GM18520 (cell line): ENCODE measurements around the gene SULT1E1.

ENCODE experiments used
- ATAC-seq: cut with Tn5 transposase; IDR thresholded peaks from one replicate; pipeline ENCODE4 v1.9.1; 2021; ENCODE audit not compliant: unreplicated experiment

The SULT1E1 gene

GRCh38 chr4:69860052-69860451 is at the start of gene SULT1E1:
Gene SULT1E1, minus strand, starts transcription at chr4:69860145. Its CDS starts 2,501 bp downstream, at chr4:69857644.
- no peak for ATAC-seq

DNA sequence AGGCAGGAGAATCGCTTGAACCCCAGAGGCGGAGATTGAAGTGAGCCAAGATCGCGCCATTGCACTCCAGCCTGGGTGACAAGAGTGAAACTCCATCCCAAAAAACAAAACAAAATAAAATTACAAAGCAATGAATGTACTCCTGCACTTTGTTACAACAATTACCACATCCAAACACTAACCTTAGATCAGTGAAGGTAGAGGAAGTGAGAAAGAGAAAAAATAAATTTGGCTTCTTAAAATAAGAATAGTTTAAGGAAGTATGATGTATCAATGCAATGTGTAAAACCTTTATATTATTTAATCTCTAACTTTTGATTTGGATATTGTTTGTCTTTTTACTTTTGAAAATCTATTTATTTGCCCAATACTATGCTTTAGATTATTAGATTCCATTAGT is 49.2 kb upstream of the SULT1E1 start:
- no peak for ATAC-seq

DNA sequence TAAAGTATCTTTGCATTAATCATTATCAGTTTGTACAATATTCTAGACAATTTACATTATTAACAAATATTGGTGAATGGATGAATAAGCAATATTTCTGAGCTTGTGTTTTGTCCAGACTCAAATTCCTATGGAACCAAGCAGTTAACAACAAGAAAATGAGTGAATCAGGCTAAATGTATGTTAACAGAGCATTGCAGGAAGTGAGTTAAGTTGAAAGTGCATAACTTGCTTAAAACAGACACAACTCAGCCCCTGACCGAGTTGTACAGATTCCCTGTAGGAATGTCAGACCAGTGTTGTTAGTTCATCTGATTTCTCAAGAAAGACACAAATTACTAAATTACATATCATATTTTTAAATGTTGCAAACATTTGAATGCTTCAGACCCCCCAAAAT is 47.2 kb upstream of the SULT1E1 start:
- ATAC-seq, result no peak

- no peak for ATAC-seq
These were observed 36.7 kb upstream of the SULT1E1 start for GRCh38 chr4:69896530-69897116.

- ATAC-seq, result no peak
These were observed 34.8 kb upstream of the SULT1E1 start for GRCh38 chr4:69894721-69895120.

- ATAC-seq, result no peak
These were observed 34.2 kb upstream of the SULT1E1 start for GRCh38 chr4:69894186-69894585.

GRCh38 chr4:69888336-69888735 is 28.4 kb upstream of the SULT1E1 start:
- ATAC-seq, result no peak

DNA sequence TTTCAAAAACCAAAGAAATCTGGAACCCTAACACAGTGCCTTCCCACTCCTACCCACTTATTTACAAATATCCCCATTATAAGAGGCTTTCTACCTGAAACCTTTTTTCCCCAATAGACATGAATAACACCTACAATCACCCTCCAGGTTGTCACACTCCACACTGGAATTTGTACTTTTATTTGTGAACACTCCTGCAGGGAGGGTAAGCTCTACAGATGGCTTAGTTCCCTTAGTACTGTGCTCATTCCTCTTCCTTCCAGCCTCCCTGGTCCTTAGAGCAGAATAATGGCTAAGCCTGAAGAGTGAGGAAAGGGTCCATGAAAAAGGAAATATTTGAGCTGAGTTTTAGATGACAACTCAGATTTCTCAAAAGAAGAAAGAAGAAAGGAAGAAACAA is 22.2 kb upstream of the SULT1E1 start:
- ATAC-seq, result no peak

GRCh38 chr4:69881173-69881773 is 21.3 kb upstream of the SULT1E1 start:
- ATAC-seq, result peak; percentile 76

DNA sequence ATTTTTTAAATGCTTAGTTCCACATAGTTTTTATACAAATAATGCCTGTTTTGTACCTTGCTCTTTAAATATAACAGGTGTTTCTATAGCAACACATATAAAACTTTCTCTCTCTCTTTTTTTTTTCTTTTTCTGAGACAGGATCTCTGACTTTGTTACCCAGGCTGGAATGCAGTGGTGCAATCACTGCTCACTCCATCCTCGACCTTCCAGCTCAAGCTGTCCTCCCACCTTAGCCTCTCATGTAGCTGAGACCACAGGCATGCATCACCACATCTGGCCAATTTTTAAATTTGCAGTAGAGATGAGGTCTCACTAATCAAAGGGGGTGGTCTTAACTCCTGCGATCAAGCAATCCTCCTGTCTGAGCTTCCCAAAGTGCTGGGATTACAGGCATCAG is 18.3 kb upstream of the SULT1E1 start:
- no peak for ATAC-seq

GRCh38 chr4:69877453-69877852 is 17.5 kb upstream of the SULT1E1 start:
- ATAC-seq, result no peak

DNA sequence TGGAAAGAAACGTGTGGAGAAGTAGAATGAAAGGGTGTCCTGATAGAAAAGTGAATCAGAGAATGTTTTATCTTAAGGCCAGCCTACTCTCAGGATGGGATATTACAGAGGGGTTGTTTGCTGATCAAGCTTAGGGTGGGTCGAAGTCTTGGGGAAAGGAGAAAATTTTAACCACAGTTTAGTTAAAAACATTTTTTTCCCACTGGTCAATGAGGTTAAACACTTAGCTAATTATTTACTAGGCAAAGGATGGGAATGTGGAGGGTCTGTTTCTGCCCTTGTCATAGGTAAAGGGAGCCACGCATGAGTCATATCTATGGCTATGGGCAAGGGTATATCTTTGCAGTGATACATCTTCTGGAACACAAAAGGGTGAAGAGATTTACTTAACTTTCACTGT is 16.1 kb upstream of the SULT1E1 start:
- ATAC-seq, result no peak

DNA sequence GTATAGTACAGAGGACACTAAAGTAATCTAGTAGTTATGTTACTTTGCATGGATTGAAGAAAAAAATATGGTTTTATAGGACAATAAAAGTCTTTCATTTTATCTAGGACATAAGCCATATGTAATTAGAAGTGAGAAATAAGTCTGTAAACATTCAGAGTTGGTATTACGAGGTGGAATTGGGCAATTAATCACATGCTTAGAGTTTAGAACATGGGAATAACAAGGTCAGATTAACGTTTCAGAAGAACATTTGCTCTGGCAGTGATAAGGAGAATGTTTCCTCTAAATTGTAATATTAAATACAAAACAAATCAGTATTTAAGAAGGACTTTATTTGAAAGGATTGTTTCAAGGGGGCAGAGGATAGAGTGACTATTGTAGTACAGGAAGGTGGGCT is 15.6 kb upstream of the SULT1E1 start:
- ATAC-seq, result no peak

DNA sequence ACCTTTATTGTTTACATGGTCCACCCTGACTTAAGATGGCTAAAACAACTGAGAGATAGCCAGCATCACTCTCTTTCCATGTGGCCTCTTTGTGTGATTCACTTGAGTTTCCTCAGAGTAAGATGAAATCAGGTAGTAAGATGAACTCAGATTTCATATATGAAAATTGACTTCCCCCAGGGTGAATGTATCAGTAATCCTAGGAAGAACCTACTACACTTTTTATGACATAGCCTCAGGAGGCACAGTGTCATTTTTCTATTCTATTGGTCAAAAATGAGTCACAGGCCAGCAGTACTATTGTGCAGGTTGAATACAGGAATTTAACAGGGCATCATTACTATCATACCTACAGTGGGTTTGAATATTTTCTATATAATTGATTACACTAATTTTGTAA is 14.6 kb upstream of the SULT1E1 start:
- ATAC-seq, result no peak

- no peak for ATAC-seq
These were observed 1.8 kb upstream of the SULT1E1 start for GRCh38 chr4:69861756-69862155.

DNA sequence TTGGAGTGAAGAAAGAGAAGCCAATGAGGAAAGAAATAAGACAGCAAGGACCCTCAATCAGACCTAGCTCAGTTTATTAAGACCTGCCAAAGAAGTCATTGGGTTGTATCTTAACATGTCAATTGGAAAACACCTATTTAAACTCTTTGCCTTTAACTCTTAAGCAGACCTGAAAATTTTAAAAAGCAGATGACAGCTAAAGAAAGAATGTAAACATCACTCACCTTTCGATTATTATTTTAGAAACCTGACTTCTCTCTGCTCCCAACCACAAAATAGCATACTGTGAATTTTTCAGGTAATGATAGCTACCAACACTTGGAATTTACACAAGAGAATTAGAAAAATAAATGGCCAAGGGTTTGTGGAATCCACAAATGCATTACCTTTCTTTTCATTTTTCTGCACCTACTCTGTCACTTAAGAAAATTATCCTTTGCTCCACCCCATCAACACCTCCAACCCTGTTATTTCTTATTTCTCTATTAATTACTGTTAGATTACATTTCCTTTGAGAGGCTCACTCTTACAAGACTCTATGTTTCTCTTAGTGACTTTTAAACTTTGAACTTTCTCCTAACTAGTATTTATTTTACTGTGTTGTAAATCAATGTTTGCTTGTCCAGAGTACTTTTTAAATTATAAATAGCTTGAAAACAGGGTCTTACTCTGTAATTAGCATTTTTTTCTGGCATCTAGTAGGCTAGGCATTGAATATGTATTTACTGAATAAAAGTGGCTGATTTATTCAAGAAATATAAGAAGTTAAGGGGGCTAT is 765 bp upstream of the SULT1E1 start:
- ATAC-seq, result no peak

- no peak for ATAC-seq
These were observed 732 bp downstream of the SULT1E1 start for GRCh38 chr4:69859140-69859685.

- no peak for ATAC-seq
These were observed 1.3 kb downstream of the SULT1E1 start for GRCh38 chr4:69858690-69859089.

- no peak for ATAC-seq
These were observed 4.1 kb downstream of the SULT1E1 start for GRCh38 chr4:69855822-69856221.

GRCh38 chr4:69849969-69850368 is 10.0 kb downstream of the SULT1E1 start:
- ATAC-seq, result peak; percentile 89

DNA sequence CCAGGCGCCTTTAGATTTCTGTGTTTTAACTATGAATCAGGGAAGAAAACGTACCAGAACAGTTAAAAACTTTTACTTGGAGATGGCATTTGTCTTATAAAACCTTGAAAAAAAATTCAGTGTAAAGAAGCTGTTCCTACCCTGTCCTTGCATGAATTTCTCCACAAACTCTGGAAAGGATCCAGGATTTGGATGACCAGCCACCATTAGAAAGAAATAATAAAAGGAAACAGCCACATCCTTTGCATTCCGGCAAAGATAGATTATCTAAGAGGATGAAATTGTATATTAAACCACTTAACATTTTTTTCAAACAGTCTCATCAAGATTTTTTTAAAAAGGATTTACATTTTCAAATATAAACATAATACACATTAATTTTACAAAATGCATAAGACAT is 10.6 kb downstream of the SULT1E1 start:
- ATAC-seq, result no peak

GRCh38 chr4:69848028-69848427 is 11.9 kb downstream of the SULT1E1 start:
- no peak for ATAC-seq
